Kidney epithelial cell (primary cell): Measurements from ENCODE around the gene YY1. TPM values are rescaled to one million over a fixed set of nuclear protein-coding genes. Genes with fewer than 3 reads are reported as not detected.

Source experiments
- DNase-seq: peaks from one replicate; pipeline ENCODE4 v3.0.0-alpha.2; 2010; ENCODE audit warnings: low read depth
- H3K27me3 ChIP-seq: 2 replicates; pipeline ENCODE4 v1.6.0; 2011; ENCODE audit warnings: low read length; ENCODE audit not compliant: control insufficient read depth, insufficient read depth
- H3K36me3 ChIP-seq: 2 replicates; pipeline ENCODE4 v1.5.1; 2011; ENCODE audit warnings: low read length; ENCODE audit not compliant: control insufficient read depth, insufficient read depth
- H3K4me3 ChIP-seq: 2 replicates; pipeline ENCODE4 v1.5.1; 2011; ENCODE audit warnings: low read depth, mild to moderate bottlenecking, control low read depth, low read length
- CTCF ChIP-seq: IDR thresholded peaks from 2 replicates; pipeline ENCODE4 v1.5.1; 2011; ENCODE audit warnings: mild to moderate bottlenecking, moderate library complexity, low read length, control low read depth, inconsistent platforms; ENCODE audit not compliant: insufficient read depth, poor library complexity, severe bottlenecking
- total RNA-seq: library from RNA; depleted of rRNA; stranded (reverse); fragments of >200 nt; gene quantifications from 2 replicates; pipeline ENCODE4 v1.2.3, GENCODE V29; 2015

The YY1 gene
- total RNA-seq, 1 donor from 2014 or later = 40.9 TPM

GRCh38 chr14:100329233-100330006, 90.5 kb downstream of the YY1 start:
- TF ChIP-seq CTCF = no peak
- no peaks in the 10 kb centered on the region for H3K27me3 ChIP-seq
- H3K36me3 ChIP-seq = no peaks in the 10 kb centered on the region
- DNase-seq = no peak
- no peak overlapping the region for H3K4me3 ChIP-seq

- TF ChIP-seq CTCF = no peak
Observed at GRCh38 chr14:100330007-100330344, 91.0 kb downstream of the YY1 start.

GRCh38 chr14:100330388-100330931, 91.5 kb downstream of the YY1 start:
- no peak for DNase-seq
- Histone ChIP-seq H3K27me3 (no peaks in the 10 kb centered on the region), H3K36me3 (peaks cover 1% of the 10 kb centered on the region), H3K4me3 (no peak overlapping the region)
- no peak for TF ChIP-seq CTCF

More at GRCh38 chr14:100330007-100330344, 91.0 kb downstream of the YY1 start:
- DNase-seq = no peak
- Histone ChIP-seq H3K27me3 (no peaks in the 10 kb centered on the region), H3K4me3 (no peak overlapping the region), H3K36me3 (peaks cover 1% of the 10 kb centered on the region)

GRCh38 chr14:100332071-100332639, 93.2 kb downstream of the YY1 start:
- H3K4me3 ChIP-seq = no peak overlapping the region
- no peak for DNase-seq
- H3K27me3 ChIP-seq = no peaks in the 10 kb centered on the region
- no peak for TF ChIP-seq CTCF
- peaks cover 3% of the 10 kb centered on the region for H3K36me3 ChIP-seq

Other genes starting within 250 kb of the YY1 start
- 42.4 and 46.3 TPM in 2 replicates for gene EVL, start 173.7 kb upstream of the YY1 start, total RNA-seq
- 0.75 TPM in 1 of 2 replicates, not detected in the other for gene DEGS2, start 79.5 kb upstream of the YY1 start, total RNA-seq
- 93.7 and 114 TPM in 2 replicates for gene SLC25A29, start 67.3 kb downstream of the YY1 start, total RNA-seq
- gene SLC25A47, start 84.2 kb downstream of the YY1 start, total RNA-seq = not detected in 2 replicates
- 17.8 and 24.5 TPM in 2 replicates for gene WDR25, start 137.3 kb downstream of the YY1 start, total RNA-seq